ENCODE measurements around the gene OR5B2.
"Not testable (repeated sequence)": the region's sequence is repeated elsewhere in the genome, so short reads cannot be mapped to it uniquely, and the experiment has no call there.

The OR5B2 gene

DNA sequence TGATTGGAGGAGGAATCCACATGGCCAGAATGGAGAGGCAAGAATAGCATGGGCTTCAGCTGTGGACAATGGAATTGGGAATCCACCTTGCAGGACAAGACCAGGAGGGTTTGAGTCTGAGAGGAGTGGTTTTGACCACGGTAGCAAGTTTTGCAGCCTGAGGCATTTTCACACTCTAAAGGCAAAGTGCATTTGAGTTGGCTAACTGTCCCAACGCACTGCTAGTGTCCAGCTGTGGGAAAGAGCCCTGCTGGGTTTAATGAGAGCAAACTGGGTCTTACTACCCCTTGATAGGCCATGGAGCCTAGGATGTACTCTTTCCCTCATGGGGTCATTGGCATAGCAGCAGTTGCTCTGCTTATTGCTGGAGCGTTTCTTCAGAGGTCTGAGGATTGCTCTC lies at the start of gene OR5B2:
Gene OR5B2 (minus strand): TSS at position 101 of the 400 bp plus-strand sequence. CDS start 4,860 bp downstream, outside the sequence.
- no peak for FAIRE-seq

DNA sequence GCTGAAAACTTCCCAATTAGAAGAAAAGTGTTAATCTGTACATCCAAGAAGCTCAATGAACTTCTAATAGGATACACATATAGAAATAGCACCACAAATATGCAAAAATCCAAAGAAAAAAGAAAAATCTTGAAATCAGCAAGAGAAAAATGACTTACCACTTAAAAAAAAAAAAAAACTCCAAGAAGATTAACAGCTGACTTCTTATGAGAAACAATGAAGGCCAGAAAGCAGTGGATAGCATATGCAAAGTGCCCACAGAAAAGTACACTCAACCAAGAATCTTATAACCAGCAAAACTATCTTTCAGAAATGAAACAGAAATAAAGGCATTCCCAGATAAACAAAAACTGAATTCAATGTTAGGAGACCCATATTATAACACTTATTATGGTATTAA lies 44.0 kb upstream of the OR5B2 start:
- FAIRE-seq: no peak

GRCh38 chr11:58466293-58466692 lies 38.4 kb upstream of the OR5B2 start:
- no peak for FAIRE-seq

- no peak for FAIRE-seq
Measured at GRCh38 chr11:58465690-58466089, 37.8 kb upstream of the OR5B2 start.

DNA sequence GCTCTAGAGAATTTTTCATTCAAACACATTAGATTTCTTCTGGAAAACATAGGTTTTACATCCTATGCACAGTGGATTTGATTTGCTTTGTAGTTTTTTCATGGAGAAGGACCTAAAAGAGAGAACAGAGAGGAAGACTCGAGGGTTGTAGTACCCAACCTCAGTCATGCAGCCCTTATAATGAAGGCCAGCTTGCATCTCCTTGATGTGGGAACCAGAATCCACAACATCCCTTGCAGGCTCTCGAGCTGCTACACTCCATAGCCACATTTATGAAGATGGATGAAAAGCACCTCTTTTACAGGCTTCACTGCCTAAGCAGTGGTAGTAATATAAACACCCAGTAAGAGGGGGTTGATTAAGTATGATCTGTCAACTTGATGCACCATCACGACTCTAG lies 23.7 kb upstream of the OR5B2 start:
- no peak for FAIRE-seq

DNA sequence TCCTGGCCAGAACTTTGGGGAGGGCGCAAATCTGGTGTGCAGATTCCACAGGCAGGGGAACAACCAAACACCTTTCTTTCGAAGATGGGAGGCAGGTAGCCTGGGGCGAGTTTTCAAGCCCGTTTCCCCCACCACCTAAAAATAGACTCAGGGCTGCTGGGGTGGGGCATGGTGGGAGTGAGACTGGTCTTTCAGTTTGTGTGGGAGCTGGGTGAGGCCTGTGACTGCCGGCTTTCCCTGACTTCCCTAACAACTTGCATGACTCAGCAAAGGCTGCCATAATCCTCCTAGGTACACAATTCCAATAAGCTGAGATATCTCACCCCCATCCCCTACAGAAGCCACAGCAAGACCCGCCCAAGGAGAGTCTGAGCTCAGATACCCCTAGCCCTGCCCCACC lies 18.4 kb upstream of the OR5B2 start:
- FAIRE-seq: no peak

DNA sequence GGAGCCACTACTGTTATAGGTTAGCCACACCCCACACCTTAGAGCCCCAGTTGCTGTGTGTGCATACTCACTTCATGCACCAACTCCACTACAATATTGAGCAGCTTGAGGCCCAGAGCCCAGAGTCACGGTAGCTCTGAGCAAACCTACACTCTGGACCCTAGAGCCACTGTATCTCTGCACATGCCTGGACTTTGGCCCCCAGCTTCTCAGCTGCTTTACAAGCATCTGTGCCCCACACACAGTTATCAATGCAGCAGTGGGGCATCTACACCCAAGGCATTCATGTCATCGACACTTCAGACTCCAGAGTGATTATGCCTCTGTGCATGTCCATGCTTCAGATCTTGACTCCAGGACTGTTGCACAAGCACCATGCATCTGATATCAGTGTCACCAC lies 16.4 kb upstream of the OR5B2 start:
- FAIRE-seq: no peak

GRCh38 chr11:58442136-58442535 lies 14.2 kb upstream of the OR5B2 start, which contains the start of gene OR5B12:
Gene OR5B12 (minus strand): TSS chr11:58442236. CDS start chr11:58440151, 2,085 bp downstream.
- FAIRE-seq: no peak

DNA sequence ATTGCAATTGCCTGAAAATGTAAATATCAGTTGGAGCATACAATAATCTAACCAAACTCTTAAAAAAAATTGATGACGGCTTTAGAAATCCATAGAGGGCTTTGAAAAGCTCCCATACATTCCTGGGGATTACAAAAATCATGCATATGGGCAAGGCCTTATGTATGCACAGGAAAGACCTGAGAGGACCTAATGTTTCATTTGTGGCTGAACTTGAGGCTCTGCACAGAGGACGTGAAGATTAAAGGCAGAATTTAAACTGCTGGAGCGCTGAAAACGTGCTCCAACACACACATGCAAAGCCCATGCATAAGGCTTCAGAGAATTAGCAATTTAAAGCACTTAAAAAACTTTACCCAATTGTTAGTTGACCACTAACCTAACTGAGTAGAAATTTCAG lies 10.6 kb upstream of the OR5B2 start:
- FAIRE-seq: no peak

- FAIRE-seq: no peak
Measured at GRCh38 chr11:58434217-58434616, 6.3 kb upstream of the OR5B2 start.

GRCh38 chr11:58433638-58434203 lies 5.8 kb upstream of the OR5B2 start:
- no peak for FAIRE-seq

GRCh38 chr11:58429273-58429672 lies 1.4 kb upstream of the OR5B2 start:
- no peak for FAIRE-seq

GRCh38 chr11:58406774-58407173 lies 21.1 kb downstream of the OR5B2 start, which contains the start of gene OR5B3:
Gene OR5B3 (minus strand): TSS chr11:58406874. CDS start chr11:58403409, 3,465 bp downstream.
- no peak for FAIRE-seq

DNA sequence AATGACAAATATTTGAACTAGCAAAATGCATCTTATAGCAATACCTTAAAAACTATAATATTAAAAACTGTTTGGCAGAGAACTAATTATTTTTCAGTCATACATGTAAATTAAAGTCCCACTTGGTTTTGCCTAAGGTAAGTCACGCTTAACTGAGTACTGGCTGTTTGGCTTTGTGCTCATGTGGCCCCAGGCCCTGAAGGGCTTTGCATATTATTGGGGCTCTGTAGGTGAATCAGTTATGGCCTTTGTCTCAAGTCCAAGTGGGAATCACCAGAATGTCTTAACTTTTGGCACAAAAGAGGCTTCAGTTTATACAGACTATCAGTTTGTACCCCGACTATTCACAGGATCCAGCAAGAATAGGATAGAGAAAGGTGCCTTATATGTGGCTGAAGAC lies 28.3 kb downstream of the OR5B2 start:
- FAIRE-seq: not testable (repeated sequence)

GRCh38 chr11:58395581-58395980 lies 32.3 kb downstream of the OR5B2 start:
- FAIRE-seq: no peak

DNA sequence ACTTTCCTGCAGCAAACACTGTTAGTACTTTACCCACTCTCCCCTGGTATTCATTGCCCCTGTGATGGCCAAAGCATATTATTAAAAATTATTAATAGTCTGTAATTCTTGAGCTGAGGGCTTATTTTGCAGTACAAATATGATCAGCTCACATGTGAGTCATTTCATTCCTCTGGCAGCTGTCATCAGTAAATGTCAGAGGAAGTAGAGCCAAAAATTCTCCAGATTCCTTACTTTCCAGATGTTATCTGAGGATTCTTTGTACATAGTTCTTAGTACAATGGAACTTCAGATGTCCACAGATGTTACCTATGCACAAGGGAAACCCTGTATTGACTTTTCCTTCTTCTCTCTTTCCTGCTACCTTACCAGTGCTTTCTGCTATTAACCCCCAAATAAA lies 33.7 kb downstream of the OR5B2 start:
- no peak for FAIRE-seq

DNA sequence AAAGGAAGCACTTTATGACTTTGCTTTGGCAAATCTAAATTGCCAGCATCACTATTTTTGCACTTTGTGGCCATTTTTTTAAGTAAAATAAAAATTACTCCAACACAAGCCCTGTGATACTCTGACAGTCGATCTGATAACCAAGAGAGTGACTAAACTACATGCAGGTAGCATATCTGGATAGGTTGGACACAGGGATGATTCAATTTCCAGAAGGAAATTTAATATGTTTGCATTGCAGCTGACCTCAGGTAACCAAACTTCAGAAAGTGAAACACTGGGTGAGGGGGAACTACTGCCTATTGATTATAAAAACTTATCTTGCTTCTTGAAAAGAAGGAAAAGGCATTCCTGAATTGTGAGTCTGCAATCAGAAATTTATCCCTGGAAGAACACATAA lies 35.2 kb downstream of the OR5B2 start:
- FAIRE-seq: no peak

GRCh38 chr11:58391879-58392278 lies 36.0 kb downstream of the OR5B2 start:
- no peak for FAIRE-seq

DNA sequence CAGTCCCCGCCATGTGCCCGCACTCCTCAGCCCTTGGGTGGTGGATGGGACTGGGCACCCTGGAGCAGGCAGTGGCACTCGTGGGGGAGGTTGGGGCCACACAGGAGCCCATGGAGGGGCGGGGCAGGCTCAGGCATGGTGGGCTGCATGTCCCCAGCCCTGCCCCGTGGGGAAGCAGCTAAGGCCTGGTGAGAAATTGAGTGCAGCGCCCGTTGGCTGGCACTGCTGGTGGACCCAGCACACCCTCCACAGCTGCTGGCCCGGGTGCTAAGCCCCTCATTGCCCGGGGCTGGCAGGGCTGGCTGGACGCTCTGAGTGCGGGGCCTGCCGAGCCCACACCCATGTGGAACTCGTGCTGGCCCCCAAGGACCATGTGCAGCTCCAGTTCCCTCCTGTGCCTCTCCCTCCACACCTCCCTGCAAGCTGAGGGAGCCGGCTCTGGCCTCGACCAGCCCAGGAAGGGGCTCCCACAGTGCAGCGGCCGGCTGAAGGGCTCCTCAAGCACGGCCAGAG lies 37.3 kb downstream of the OR5B2 start:
- no peak for FAIRE-seq
